Activated naive CD8-positive, alpha-beta T cell (primary cell): ENCODE measurements around the gene LRRN2.

Source experiments
- H3K27ac Mint-ChIP-seq: one replicate; pipeline ENCODE4 v1.8.0; 2021; ENCODE audit warnings: mixed read lengths
- H3K27me3 Mint-ChIP-seq: one replicate; pipeline ENCODE4 v1.8.0; 2021; ENCODE audit warnings: mixed read lengths
- H3K36me3 Mint-ChIP-seq: one replicate; pipeline ENCODE4 v1.8.0; 2021; ENCODE audit warnings: mixed read lengths
- H3K4me1 Mint-ChIP-seq: one replicate; pipeline ENCODE4 v1.8.0; 2021; ENCODE audit warnings: low read depth, mixed read lengths
- H3K4me3 Mint-ChIP-seq: one replicate; pipeline ENCODE4 v1.8.0; 2021; ENCODE audit warnings: mild to moderate bottlenecking, mixed read lengths
- H3K9me3 Mint-ChIP-seq: one replicate; pipeline ENCODE4 v1.8.0; 2021; ENCODE audit warnings: low read depth, mixed read lengths

LRRN2 gene

DNA sequence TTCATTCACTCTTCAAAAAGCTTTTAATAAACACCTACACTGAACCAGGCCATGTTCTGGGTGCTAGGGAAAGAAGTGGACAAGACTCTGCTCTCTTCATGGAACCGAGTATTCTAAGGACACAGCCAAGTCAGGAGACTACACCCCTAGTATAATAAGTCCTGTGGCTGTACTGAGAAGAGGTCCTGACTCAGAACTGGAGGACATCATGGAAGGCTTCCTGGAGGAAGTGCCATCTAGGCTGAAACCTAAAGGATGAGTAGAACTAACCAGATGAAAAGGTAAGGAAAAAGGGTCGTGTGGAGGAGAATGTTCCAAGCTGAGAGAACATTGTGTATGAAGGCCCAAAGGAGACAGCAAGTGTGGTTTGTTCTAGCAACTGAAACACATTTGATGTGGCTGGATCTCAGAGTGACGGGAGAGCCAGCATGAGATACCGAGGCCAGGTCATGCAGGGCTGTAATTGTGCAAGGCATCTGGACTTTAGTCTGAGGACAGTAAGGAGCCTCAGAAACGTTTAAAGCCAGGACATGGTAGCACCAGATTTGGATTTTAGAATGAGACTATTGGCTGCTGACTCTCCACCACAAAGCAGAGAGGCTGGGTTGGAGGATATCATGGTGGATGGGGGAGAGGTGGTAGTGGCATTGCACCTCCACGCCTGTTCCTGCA is 82.5 kb downstream of the LRRN2 start:
- Mint-ChIP-seq H3K27ac (no peak overlapping the region), H3K9me3 (no peaks in the 10 kb centered on the region), H3K27me3 (peaks cover 3% of the 10 kb centered on the region), H3K4me3 (no peak overlapping the region), H3K4me1 (no peaks in the 10 kb centered on the region), H3K36me3 (peaks cover 9% of the 10 kb centered on the region)

DNA sequence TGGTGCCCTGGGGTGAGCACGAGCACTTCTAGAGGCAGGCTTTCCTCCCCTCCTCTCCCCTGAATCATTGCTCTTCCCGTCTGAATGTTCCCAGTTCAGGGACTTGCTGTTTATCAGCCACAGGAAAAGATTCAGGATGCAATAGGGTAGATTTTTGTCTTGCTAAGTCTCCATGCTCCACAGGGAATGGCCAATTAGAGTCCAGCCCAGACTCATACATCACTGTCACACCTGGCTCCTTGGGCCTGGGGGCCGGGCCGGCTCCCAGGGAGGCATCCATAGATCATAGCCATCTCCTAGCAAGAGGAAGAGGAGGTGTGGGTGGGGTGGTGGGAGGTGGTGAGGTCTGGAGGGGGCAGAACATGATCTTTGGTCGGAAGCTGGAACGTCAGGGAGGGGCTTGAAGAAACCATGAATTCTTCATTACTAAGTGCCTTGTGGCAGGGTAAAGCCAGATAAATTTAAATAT is 83.4 kb downstream of the LRRN2 start:
- Mint-ChIP-seq H3K27me3 (no peaks in the 10 kb centered on the region), H3K4me3 (no peak overlapping the region), H3K36me3 (peaks cover 9% of the 10 kb centered on the region), H3K27ac (no peak overlapping the region), H3K9me3 (no peaks in the 10 kb centered on the region), H3K4me1 (no peaks in the 10 kb centered on the region)

DNA sequence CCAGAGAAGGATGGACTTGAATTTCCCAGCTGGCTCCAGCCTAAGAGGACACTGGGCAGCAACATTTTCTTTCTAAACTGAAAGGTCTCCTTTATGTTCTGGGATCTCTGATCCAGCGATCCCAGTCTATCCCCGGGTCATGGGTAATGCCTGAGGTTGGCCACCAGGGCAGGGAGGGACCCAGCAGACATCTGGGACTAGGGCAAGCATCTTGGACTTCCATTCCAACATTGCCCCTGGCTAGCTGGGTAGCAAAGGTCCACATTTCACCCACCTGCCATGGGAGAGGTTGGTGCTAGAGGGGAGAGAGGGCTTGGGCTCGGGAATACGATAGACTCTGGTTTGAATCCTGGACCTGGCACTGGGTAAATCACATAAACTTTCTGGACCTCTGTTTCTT is 84.6 kb downstream of the LRRN2 start:
- H3K9me3 Mint-ChIP-seq = no peaks in the 10 kb centered on the region
- peaks cover 15% of the 10 kb centered on the region for H3K36me3 Mint-ChIP-seq
- no peak overlapping the region for H3K4me3 Mint-ChIP-seq
- H3K27me3 Mint-ChIP-seq = no peaks in the 10 kb centered on the region
- no peak overlapping the region for H3K27ac Mint-ChIP-seq
- no peaks in the 10 kb centered on the region for H3K4me1 Mint-ChIP-seq

DNA sequence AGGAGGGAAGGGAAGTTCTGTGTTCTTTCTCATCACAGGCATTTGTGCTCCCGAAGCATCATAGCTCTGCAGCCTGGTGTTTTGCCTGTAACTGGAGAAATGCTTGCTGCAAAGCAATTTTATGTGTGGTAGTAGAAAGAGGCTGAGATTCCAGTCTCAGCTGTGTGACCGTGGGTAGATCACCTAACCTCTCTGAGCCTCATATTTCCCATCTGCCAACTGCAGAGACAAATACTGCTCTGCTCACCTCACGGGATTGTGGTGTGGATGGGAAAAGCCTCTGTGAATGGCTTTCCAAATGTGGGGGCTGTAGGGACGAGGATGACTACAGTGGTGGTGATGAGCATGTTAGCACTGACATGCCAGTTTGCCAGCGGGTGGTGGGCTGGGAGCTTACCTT is 85.3 kb downstream of the LRRN2 start:
- H3K27ac Mint-ChIP-seq = no peak overlapping the region

DNA sequence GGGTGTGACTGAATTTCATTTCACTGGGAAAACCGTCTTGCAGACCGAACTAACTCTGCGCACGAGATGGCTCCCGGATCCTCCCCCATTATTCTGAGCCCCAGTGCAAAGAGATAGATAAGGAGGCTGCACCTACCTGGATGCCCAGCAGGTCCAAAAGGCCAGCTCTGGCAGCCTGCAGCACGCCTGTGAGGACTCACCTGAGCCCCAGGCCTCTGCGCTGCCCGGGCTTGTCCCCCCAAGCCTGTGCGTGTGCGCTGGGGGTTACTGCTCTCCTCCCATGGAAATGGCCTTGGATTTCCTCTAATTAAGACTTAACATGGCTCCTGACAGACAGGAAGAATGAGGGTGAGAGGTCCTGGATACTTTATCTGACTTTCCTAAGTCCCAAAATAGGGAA is 85.9 kb downstream of the LRRN2 start:
- no peaks in the 10 kb centered on the region for H3K4me1 Mint-ChIP-seq
- H3K27ac Mint-ChIP-seq = no peak overlapping the region
- no peaks in the 10 kb centered on the region for H3K27me3 Mint-ChIP-seq
- peaks cover 20% of the 10 kb centered on the region for H3K36me3 Mint-ChIP-seq
- H3K9me3 Mint-ChIP-seq = no peaks in the 10 kb centered on the region
- no peak overlapping the region for H3K4me3 Mint-ChIP-seq

More for the DNA sequence above, 85.3 kb downstream of the LRRN2 start:
- no peak overlapping the region for H3K4me3 Mint-ChIP-seq
- no peaks in the 10 kb centered on the region for H3K4me1 Mint-ChIP-seq
- no peaks in the 10 kb centered on the region for H3K27me3 Mint-ChIP-seq
- H3K9me3 Mint-ChIP-seq = no peaks in the 10 kb centered on the region
- peaks cover 20% of the 10 kb centered on the region for H3K36me3 Mint-ChIP-seq

DNA sequence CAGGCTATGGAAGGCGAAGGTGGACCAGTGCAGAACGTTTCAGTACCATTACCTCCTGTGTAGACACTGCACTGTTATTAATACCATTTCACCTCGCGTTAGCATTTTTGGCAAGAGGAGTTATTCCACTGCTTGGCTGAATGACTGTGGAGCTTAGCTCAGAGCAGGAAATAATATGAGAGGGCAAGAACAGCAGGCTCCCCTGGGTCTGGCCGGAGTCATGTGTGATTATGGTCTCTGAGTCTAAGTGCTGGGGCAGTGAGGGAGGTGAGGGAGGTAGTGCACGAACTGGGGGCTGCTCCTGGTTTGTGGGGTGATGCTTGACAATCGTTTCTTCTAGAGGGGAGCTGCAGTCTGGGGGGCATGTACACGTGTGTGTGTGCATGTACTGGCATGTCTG is 86.4 kb downstream of the LRRN2 start:
- H3K9me3 Mint-ChIP-seq = no peaks in the 10 kb centered on the region
- no peaks in the 10 kb centered on the region for H3K27me3 Mint-ChIP-seq
- H3K36me3 Mint-ChIP-seq = peaks cover 18% of the 10 kb centered on the region
- H3K4me3 Mint-ChIP-seq = no peak overlapping the region
- no peaks in the 10 kb centered on the region for H3K4me1 Mint-ChIP-seq
- H3K27ac Mint-ChIP-seq = no peak overlapping the region

DNA sequence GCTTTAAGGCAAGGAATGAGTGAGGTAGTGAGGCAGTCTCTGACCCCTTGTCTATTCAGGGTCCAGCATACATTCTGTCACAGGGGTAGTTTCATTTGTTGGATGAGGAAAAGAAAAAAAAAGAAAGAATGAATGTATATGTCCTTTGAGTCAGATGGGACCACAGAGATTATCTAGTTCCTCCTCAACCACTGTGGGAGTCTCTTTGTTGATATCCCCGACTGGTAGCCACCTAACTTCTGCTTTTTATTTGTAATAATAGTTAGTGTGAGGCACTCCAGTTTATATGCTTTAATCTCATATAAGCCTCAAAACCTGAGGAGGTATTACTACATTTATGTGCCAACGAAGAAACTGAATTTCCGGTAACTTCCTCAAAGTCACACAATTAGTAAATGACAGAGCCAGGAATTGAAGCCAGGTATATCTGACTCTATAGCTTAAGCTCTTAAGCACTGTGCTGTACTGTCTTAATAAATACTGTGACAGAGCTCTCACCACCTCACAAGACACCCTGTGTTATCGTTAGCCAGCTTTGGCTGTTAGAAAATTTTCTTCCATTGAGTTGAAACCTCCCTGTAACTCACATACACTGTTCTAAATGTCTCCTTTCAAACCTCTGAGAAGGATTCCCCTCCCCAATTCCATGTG is 87.1 kb downstream of the LRRN2 start:
- no peak overlapping the region for H3K4me3 Mint-ChIP-seq
- no peaks in the 10 kb centered on the region for H3K9me3 Mint-ChIP-seq
- H3K36me3 Mint-ChIP-seq = peaks cover 16% of the 10 kb centered on the region
- no peak overlapping the region for H3K27ac Mint-ChIP-seq
- no peaks in the 10 kb centered on the region for H3K27me3 Mint-ChIP-seq
- H3K4me1 Mint-ChIP-seq = no peaks in the 10 kb centered on the region

DNA sequence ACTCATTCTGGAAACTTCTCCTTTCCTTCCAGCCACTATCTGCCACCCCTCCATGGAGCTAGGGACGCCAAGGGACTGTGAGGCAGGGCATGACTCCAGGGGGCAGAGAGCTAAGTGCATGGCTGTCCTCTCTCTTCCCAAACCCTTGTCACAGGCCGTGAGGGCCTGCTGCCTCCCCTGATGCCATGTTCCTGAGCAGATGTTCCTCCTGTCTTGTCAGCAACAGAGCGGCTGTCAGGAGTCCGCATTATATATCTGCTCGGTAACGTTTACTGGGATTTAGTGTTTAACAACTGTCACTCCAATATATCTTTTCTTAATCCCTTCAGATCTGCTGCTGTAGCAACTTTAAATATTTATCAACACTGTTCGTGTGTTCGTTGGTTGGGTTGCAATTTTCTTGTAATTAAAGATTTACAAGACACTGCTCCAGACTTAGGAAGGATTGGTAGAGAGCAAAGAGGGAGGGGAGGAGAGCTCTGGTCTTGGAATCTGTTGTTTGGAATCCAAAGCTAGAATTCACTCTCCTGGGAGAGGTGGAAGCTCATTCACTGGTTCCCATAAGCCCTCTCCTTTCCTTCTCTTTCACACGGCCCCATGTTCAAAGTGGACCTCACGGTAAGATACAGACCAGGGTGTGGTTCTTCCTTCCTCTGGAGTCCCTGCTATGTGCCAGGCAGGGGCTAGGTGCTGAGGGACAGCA is 93.1 kb downstream of the LRRN2 start:
- no peaks in the 10 kb centered on the region for H3K4me1 Mint-ChIP-seq
- H3K27ac Mint-ChIP-seq = no peak overlapping the region
- peaks cover 13% of the 10 kb centered on the region for H3K36me3 Mint-ChIP-seq
- no peak overlapping the region for H3K4me3 Mint-ChIP-seq
- H3K9me3 Mint-ChIP-seq = no peaks in the 10 kb centered on the region
- no peaks in the 10 kb centered on the region for H3K27me3 Mint-ChIP-seq

DNA sequence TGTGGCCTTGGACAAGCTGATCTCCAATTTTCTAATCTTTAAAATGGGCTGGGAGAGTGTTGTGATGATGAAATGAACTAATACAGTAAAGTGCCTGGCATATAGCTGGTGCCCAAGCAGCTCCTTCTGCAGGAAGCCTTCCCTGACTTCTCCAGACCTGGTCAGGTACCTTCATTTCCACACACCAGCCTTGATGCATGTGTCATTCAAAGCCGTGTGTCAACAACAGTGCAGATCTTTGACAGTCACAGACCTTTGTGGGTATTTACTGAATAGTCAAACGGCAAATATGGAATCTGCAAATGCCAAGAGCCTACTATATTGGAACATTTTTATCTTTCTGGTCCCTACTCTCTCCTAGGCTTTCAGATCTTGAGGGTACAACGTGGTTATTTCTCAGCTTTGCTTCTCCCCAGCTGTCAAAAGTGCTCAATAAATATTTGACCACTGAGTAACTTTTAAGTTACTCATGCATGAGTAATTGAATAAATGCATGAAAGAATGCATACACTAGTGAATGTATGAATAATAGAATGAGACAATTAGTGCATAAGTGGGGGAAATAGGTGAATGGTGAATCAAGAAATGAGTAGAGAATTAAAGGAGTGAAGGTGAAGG is 94.0 kb downstream of the LRRN2 start:
- Mint-ChIP-seq H3K4me1 (no peaks in the 10 kb centered on the region), H3K27me3 (no peaks in the 10 kb centered on the region), H3K27ac (no peak overlapping the region), H3K4me3 (no peak overlapping the region), H3K36me3 (peaks cover 9% of the 10 kb centered on the region), H3K9me3 (no peaks in the 10 kb centered on the region)

DNA sequence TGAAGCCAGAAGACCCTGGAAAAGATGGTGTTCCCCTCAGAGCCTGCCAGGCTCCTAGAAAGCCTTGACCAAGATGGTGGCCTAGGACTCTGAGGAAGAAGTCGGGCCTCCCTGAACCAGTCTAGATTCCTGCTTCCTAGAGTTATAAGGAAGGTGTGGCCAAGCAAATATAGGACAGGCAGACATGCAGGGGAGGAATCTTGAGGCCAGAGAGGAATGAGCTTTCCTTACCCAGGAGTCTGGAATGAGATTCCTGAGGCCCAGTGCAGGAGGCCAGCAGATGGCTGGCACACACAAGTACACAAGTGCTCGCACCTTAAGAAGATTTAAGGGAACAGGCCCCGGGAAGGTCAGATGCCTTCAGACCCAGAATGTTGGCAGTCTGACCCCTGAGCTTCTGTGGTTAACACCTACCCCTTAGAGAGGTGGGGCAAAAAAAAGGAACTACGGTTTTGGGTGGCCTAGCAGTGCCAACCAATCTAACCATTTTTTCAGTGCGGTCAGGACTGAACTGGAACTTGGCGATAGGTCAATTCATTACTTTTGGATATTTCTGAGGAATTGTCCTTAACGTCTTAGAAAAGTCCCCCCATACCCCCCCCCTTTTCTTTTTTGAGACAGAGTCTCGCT is 96.0 kb downstream of the LRRN2 start:
- Mint-ChIP-seq H3K27me3 (no peaks in the 10 kb centered on the region), H3K36me3 (peaks cover 3% of the 10 kb centered on the region), H3K9me3 (no peaks in the 10 kb centered on the region), H3K4me3 (no peak overlapping the region), H3K27ac (no peak overlapping the region), H3K4me1 (no peaks in the 10 kb centered on the region)

DNA sequence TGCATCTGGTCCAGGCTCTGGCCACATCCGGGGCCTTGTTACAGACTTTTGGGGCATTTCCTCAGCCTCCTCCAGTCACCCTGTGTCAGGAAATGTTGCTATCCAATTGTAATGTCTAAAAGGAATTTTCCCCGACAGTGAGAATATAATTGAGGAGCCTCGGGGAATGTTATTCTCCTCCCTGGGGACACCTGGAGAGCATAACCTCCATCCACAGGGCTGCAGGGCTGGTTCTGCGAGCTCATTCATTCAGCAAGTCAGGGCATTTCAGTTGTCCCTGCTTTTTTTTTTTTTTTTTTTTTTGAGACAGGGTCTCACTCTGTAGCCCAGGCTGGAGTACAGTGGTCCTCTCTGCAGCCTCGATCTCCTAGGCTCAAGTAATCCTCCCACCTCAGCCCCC is 96.7 kb downstream of the LRRN2 start:
- H3K27ac Mint-ChIP-seq = no peak overlapping the region
- H3K27me3 Mint-ChIP-seq = no peaks in the 10 kb centered on the region
- H3K9me3 Mint-ChIP-seq = no peaks in the 10 kb centered on the region
- peaks cover 5% of the 10 kb centered on the region for H3K36me3 Mint-ChIP-seq
- H3K4me1 Mint-ChIP-seq = no peaks in the 10 kb centered on the region
- H3K4me3 Mint-ChIP-seq = no peak overlapping the region

DNA sequence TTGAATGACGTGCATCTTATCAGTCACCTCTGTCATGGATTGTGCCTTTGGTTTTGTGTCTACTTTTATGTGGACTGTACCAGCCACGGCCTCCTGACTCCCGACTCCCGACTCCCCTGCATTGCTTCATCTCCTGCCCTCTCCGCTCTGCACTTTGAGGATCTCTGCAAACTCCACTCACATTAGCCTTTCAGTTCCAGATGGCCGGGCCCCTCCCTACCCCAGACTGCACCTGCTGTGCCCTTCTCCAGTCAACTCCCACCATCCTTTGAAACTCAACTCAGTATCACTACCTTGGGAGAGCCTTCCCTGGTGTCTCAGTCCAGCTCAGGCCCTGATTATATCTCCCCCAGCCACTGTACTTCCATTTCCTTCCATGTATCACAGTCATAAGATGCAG is 97.9 kb downstream of the LRRN2 start:
- no peaks in the 10 kb centered on the region for H3K27me3 Mint-ChIP-seq
- peak overlapping the region; percentile 46 for H3K27ac Mint-ChIP-seq
- peaks cover 5% of the 10 kb centered on the region for H3K36me3 Mint-ChIP-seq
- H3K4me3 Mint-ChIP-seq = no peak overlapping the region
- H3K9me3 Mint-ChIP-seq = no peaks in the 10 kb centered on the region
- H3K4me1 Mint-ChIP-seq = no peaks in the 10 kb centered on the region

DNA sequence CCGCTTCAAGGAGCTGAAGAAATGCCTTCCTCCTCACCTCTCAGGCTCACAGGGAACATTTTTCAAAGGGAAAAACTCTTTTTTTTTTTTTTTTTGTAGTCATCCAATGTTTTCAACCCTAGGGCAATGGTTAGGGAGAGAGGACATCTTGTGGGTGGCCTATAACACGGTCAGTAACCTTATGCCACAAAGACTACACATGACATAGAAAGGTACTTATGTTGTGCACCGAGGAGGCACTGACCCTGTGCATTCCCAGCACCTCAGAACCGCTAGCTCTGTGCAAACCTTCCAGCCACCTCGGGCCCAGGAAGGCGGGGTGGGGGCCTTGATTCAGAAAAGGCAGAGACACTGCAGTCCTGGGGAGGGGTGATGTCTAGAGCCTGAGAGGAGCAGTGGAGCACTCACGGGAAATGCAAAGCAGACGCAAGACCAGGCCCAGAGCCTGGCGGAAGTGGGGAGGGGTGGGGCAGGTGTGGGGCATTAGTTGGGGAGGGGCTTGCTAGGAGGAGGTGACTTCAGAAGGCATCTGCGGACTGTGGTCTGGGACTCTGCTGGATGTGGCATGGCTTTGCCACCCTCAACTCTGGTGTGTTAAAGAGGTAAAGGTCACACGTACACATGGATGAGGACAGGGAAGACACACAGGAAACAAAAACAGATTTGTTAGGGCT is 100.7 kb downstream of the LRRN2 start:
- H3K4me1 Mint-ChIP-seq = peaks cover 10% of the 10 kb centered on the region
- H3K27ac Mint-ChIP-seq = no peak overlapping the region
- peaks cover 5% of the 10 kb centered on the region for H3K36me3 Mint-ChIP-seq
- H3K27me3 Mint-ChIP-seq = no peaks in the 10 kb centered on the region
- H3K4me3 Mint-ChIP-seq = no peak overlapping the region
- H3K9me3 Mint-ChIP-seq = no peaks in the 10 kb centered on the region

DNA sequence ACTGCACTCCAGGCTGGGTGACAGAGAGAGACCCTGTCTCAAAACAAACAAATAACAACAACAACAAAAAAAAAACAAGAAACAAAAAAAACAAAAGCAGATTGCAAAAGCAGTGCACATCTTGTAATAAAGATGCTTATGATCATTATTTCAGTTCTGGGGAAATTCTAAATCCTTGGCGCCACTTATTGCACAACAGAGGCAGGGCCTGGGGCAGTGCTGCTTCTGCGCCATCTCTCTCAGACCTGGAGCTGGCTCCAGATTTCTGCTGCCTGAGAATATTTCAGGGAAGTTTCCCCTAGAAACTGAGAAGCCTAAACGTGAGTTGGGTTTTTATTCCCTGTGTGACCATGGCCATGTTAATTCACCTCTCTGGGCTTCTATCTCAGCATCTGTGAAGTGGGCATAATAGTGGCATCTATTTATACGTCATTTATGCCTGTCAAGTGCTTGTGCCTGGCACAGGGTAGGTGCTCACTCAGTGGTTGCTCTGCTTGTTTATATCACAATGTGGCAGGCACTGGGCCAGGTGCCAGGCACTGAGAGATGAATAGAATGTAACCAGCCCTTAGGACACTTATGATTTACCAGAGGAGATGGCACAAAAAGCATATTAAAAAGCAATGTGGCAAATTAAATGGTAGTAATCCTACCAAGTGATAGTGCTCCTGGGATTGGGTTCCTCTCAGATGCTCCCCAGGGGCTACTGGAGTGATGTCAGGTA is 101.5 kb downstream of the LRRN2 start:
- H3K36me3 Mint-ChIP-seq = peaks cover 5% of the 10 kb centered on the region
- H3K27ac Mint-ChIP-seq = no peak overlapping the region
- H3K9me3 Mint-ChIP-seq = no peaks in the 10 kb centered on the region
- no peaks in the 10 kb centered on the region for H3K27me3 Mint-ChIP-seq
- no peak overlapping the region for H3K4me3 Mint-ChIP-seq
- peaks cover 14% of the 10 kb centered on the region for H3K4me1 Mint-ChIP-seq
